Measurements from ENCODE around the gene RASGRP3. TPM values are rescaled to one million over a fixed set of nuclear protein-coding genes. Genes with fewer than 3 reads are reported as not detected.

The RASGRP3 gene
- total RNA-seq, 1 donor from 2014 or later = 49.1 TPM

- Histone ChIP-seq H3K36me3 (ENCODE audit: control insufficient read depth in 3 of 3, insufficient read depth in 3 of 3, low read length in 3 of 3) (peaks cover 11 to 30% (median 14%) of the 10 kb centered on the region in 3 donors), H3K9me3 (ENCODE audit: control insufficient read depth in 3 of 3, low read length in 3 of 3) (no peaks in the 10 kb centered on the region), H3K27ac (ENCODE audit: low read depth, low read length) (peak overlapping the region; percentile 34), H3K27me3 (ENCODE audit: control insufficient read depth in 3 of 3, insufficient read depth in 3 of 3, low read length in 3 of 3) (no peaks in the 10 kb centered on the region), H3K4me1 (ENCODE audit: control insufficient read depth in 3 of 3, insufficient read depth in 3 of 3, low read length in 3 of 3) (peaks cover 13 to 30% (median 13%) of the 10 kb centered on the region in 3 donors), H3K9ac (ENCODE audit: low read depth in 1 of 3, low read length in 3 of 3) (no peak overlapping the region), H3K4me3 (ENCODE audit: low read length in 3 of 3) (no peak overlapping the region)
Measured at GRCh38 chr2:33559328-33559727, 82.9 kb downstream of the RASGRP3 start.

GRCh38 chr2:33560017-33560416, 83.6 kb downstream of the RASGRP3 start:
- no peak overlapping the region for H3K4me3 ChIP-seq (ENCODE audit: low read length in 3 of 3)
- H3K27ac ChIP-seq (ENCODE audit: low read depth, low read length) = peak overlapping the region; percentile 45
- no peak overlapping the region for H3K9ac ChIP-seq (ENCODE audit: low read depth in 1 of 3, low read length in 3 of 3)
- H3K27me3 ChIP-seq (ENCODE audit: control insufficient read depth in 3 of 3, insufficient read depth in 3 of 3, low read length in 3 of 3) = no peaks in the 10 kb centered on the region
- no peaks in the 10 kb centered on the region for H3K9me3 ChIP-seq (ENCODE audit: control insufficient read depth in 3 of 3, low read length in 3 of 3)
- peaks cover 11 to 27% (median 14%) of the 10 kb centered on the region in 3 donors for H3K36me3 ChIP-seq (ENCODE audit: control insufficient read depth in 3 of 3, insufficient read depth in 3 of 3, low read length in 3 of 3)
- peaks cover 13 to 30% (median 13%) of the 10 kb centered on the region in 3 donors for H3K4me1 ChIP-seq (ENCODE audit: control insufficient read depth in 3 of 3, insufficient read depth in 3 of 3, low read length in 3 of 3)

GRCh38 chr2:33561872-33562271, 85.4 kb downstream of the RASGRP3 start:
- no peak overlapping the region for H3K27ac ChIP-seq (ENCODE audit: low read depth, low read length)
- H3K4me3 ChIP-seq (ENCODE audit: low read length in 3 of 3) = no peak overlapping the region
- peaks cover 11 to 26% (median 14%) of the 10 kb centered on the region in 3 donors for H3K36me3 ChIP-seq (ENCODE audit: control insufficient read depth in 3 of 3, insufficient read depth in 3 of 3, low read length in 3 of 3)
- H3K27me3 ChIP-seq (ENCODE audit: control insufficient read depth in 3 of 3, insufficient read depth in 3 of 3, low read length in 3 of 3) = no peaks in the 10 kb centered on the region
- H3K4me1 ChIP-seq (ENCODE audit: control insufficient read depth in 3 of 3, insufficient read depth in 3 of 3, low read length in 3 of 3) = peaks cover 13 to 30% (median 13%) of the 10 kb centered on the region in 3 donors
- no peaks in the 10 kb centered on the region for H3K9me3 ChIP-seq (ENCODE audit: control insufficient read depth in 3 of 3, low read length in 3 of 3)
- no peak overlapping the region for H3K9ac ChIP-seq (ENCODE audit: low read depth in 1 of 3, low read length in 3 of 3)

- Histone ChIP-seq H3K9ac (ENCODE audit: low read depth in 1 of 3, low read length in 3 of 3) (no peak overlapping the region), H3K4me1 (ENCODE audit: control insufficient read depth in 3 of 3, insufficient read depth in 3 of 3, low read length in 3 of 3) (no peaks in the 10 kb centered on the region), H3K27me3 (ENCODE audit: control insufficient read depth in 3 of 3, insufficient read depth in 3 of 3, low read length in 3 of 3) (no peaks in the 10 kb centered on the region), H3K4me3 (ENCODE audit: low read length in 3 of 3) (no peak overlapping the region), H3K36me3 (ENCODE audit: control insufficient read depth in 3 of 3, insufficient read depth in 3 of 3, low read length in 3 of 3) (no peaks in the 10 kb centered on the region), H3K9me3 (ENCODE audit: control insufficient read depth in 3 of 3, low read length in 3 of 3) (no peaks in the 10 kb centered on the region), H3K27ac (ENCODE audit: low read depth, low read length) (no peak overlapping the region)
Measured at GRCh38 chr2:33570681-33571080, 94.2 kb downstream of the RASGRP3 start.

GRCh38 chr2:33573657-33574056, 97.2 kb downstream of the RASGRP3 start:
- H3K27ac ChIP-seq (ENCODE audit: low read depth, low read length) = no peak overlapping the region
- no peaks in the 10 kb centered on the region for H3K27me3 ChIP-seq (ENCODE audit: control insufficient read depth in 3 of 3, insufficient read depth in 3 of 3, low read length in 3 of 3)
- H3K9me3 ChIP-seq (ENCODE audit: control insufficient read depth in 3 of 3, low read length in 3 of 3) = no peaks in the 10 kb centered on the region
- no peak overlapping the region for H3K9ac ChIP-seq (ENCODE audit: low read depth in 1 of 3, low read length in 3 of 3)
- no peak overlapping the region for H3K4me3 ChIP-seq (ENCODE audit: low read length in 3 of 3)
- no peaks in the 10 kb centered on the region for H3K4me1 ChIP-seq (ENCODE audit: control insufficient read depth in 3 of 3, insufficient read depth in 3 of 3, low read length in 3 of 3)
- H3K36me3 ChIP-seq (ENCODE audit: control insufficient read depth in 3 of 3, insufficient read depth in 3 of 3, low read length in 3 of 3) = no peaks in the 10 kb centered on the region

GRCh38 chr2:33577084-33577483, 100.6 kb downstream of the RASGRP3 start:
- Histone ChIP-seq H3K9me3 (ENCODE audit: control insufficient read depth in 3 of 3, low read length in 3 of 3) (no peaks in the 10 kb centered on the region), H3K27ac (ENCODE audit: low read depth, low read length) (no peak overlapping the region), H3K27me3 (ENCODE audit: control insufficient read depth in 3 of 3, insufficient read depth in 3 of 3, low read length in 3 of 3) (no peaks in the 10 kb centered on the region), H3K9ac (ENCODE audit: low read depth in 1 of 3, low read length in 3 of 3) (no peak overlapping the region), H3K4me3 (ENCODE audit: low read length in 3 of 3) (no peak overlapping the region), H3K36me3 (ENCODE audit: control insufficient read depth in 3 of 3, insufficient read depth in 3 of 3, low read length in 3 of 3) (no peaks in the 10 kb centered on the region), H3K4me1 (ENCODE audit: control insufficient read depth in 3 of 3, insufficient read depth in 3 of 3, low read length in 3 of 3) (no peaks in the 10 kb centered on the region)

GRCh38 chr2:33577668-33578067, 101.2 kb downstream of the RASGRP3 start:
- no peak overlapping the region for H3K4me3 ChIP-seq (ENCODE audit: low read length in 3 of 3)
- no peaks in the 10 kb centered on the region for H3K36me3 ChIP-seq (ENCODE audit: control insufficient read depth in 3 of 3, insufficient read depth in 3 of 3, low read length in 3 of 3)
- no peak overlapping the region for H3K9ac ChIP-seq (ENCODE audit: low read depth in 1 of 3, low read length in 3 of 3)
- no peaks in the 10 kb centered on the region for H3K9me3 ChIP-seq (ENCODE audit: control insufficient read depth in 3 of 3, low read length in 3 of 3)
- H3K27me3 ChIP-seq (ENCODE audit: control insufficient read depth in 3 of 3, insufficient read depth in 3 of 3, low read length in 3 of 3) = no peaks in the 10 kb centered on the region
- H3K4me1 ChIP-seq (ENCODE audit: control insufficient read depth in 3 of 3, insufficient read depth in 3 of 3, low read length in 3 of 3) = no peaks in the 10 kb centered on the region
- H3K27ac ChIP-seq (ENCODE audit: low read depth, low read length) = no peak overlapping the region

- no peak overlapping the region for H3K4me3 ChIP-seq (ENCODE audit: low read length in 3 of 3)
Measured at GRCh38 chr2:33579227-33579626, 102.8 kb downstream of the RASGRP3 start.

GRCh38 chr2:33581872-33582271, 105.4 kb downstream of the RASGRP3 start:
- Histone ChIP-seq H3K36me3 (ENCODE audit: control insufficient read depth in 3 of 3, insufficient read depth in 3 of 3, low read length in 3 of 3) (peaks cover 7 to 15% (median 12%) of the 10 kb centered on the region in 3 donors), H3K4me3 (ENCODE audit: low read length in 3 of 3) (no peak overlapping the region), H3K4me1 (ENCODE audit: control insufficient read depth in 3 of 3, insufficient read depth in 3 of 3, low read length in 3 of 3) (peaks cover 0 to 4% (median 3%) of the 10 kb centered on the region in 3 donors), H3K27me3 (ENCODE audit: control insufficient read depth in 3 of 3, insufficient read depth in 3 of 3, low read length in 3 of 3) (no peaks in the 10 kb centered on the region), H3K9ac (ENCODE audit: low read depth in 1 of 3, low read length in 3 of 3) (no peak overlapping the region), H3K9me3 (ENCODE audit: control insufficient read depth in 3 of 3, low read length in 3 of 3) (no peaks in the 10 kb centered on the region), H3K27ac (ENCODE audit: low read depth, low read length) (no peak overlapping the region)

More at GRCh38 chr2:33579227-33579626, 102.8 kb downstream of the RASGRP3 start:
- no peak overlapping the region for H3K9ac ChIP-seq (ENCODE audit: low read depth in 1 of 3, low read length in 3 of 3)
- peaks cover 0 to 3% (median 2%) of the 10 kb centered on the region in 3 donors for H3K36me3 ChIP-seq (ENCODE audit: control insufficient read depth in 3 of 3, insufficient read depth in 3 of 3, low read length in 3 of 3)
- no peaks in the 10 kb centered on the region for H3K27me3 ChIP-seq (ENCODE audit: control insufficient read depth in 3 of 3, insufficient read depth in 3 of 3, low read length in 3 of 3)
- H3K9me3 ChIP-seq (ENCODE audit: control insufficient read depth in 3 of 3, low read length in 3 of 3) = no peaks in the 10 kb centered on the region
- no peaks in the 10 kb centered on the region for H3K4me1 ChIP-seq (ENCODE audit: control insufficient read depth in 3 of 3, insufficient read depth in 3 of 3, low read length in 3 of 3)
- no peak overlapping the region for H3K27ac ChIP-seq (ENCODE audit: low read depth, low read length)

- Histone ChIP-seq H3K9ac (ENCODE audit: low read depth in 1 of 3, low read length in 3 of 3) (peak overlapping the region in 1 of 3 donors; percentile 25), H3K36me3 (ENCODE audit: control insufficient read depth in 3 of 3, insufficient read depth in 3 of 3, low read length in 3 of 3) (peaks cover 7 to 20% (median 18%) of the 10 kb centered on the region in 3 donors), H3K9me3 (ENCODE audit: control insufficient read depth in 3 of 3, low read length in 3 of 3) (no peaks in the 10 kb centered on the region), H3K4me3 (ENCODE audit: low read length in 3 of 3) (no peak overlapping the region), H3K4me1 (ENCODE audit: control insufficient read depth in 3 of 3, insufficient read depth in 3 of 3, low read length in 3 of 3) (peaks cover 3 to 8% (median 4%) of the 10 kb centered on the region in 3 donors), H3K27me3 (ENCODE audit: control insufficient read depth in 3 of 3, insufficient read depth in 3 of 3, low read length in 3 of 3) (no peaks in the 10 kb centered on the region), H3K27ac (ENCODE audit: low read depth, low read length) (no peak overlapping the region)
Measured at GRCh38 chr2:33583194-33583938, 106.9 kb downstream of the RASGRP3 start.
